ENCODE data around the gene PDS5A.
"Not testable (repeated sequence)": the region's sequence is repeated elsewhere in the genome, so short reads cannot be mapped to it uniquely, and the experiment has no call there.

Gene PDS5A

GRCh38 chr4:39947963-39948362 is 29.7 kb downstream of the PDS5A start:
- Histone ChIP-seq H3K27me3 (ENCODE audit: insufficient read depth, poor library complexity, severe bottlenecking) (no peaks in the 10 kb centered on the region), H3K4me3 (replicated peaks; ENCODE audit: insufficient read depth, low read length) (no peak overlapping the region), H3K27ac (replicated peaks) (no peak overlapping the region)
- DNase-seq (ENCODE audit: low read depth in 1 of 2, low spot score in 1 of 2): no peak
- TF ChIP-seq, protein P1, sequence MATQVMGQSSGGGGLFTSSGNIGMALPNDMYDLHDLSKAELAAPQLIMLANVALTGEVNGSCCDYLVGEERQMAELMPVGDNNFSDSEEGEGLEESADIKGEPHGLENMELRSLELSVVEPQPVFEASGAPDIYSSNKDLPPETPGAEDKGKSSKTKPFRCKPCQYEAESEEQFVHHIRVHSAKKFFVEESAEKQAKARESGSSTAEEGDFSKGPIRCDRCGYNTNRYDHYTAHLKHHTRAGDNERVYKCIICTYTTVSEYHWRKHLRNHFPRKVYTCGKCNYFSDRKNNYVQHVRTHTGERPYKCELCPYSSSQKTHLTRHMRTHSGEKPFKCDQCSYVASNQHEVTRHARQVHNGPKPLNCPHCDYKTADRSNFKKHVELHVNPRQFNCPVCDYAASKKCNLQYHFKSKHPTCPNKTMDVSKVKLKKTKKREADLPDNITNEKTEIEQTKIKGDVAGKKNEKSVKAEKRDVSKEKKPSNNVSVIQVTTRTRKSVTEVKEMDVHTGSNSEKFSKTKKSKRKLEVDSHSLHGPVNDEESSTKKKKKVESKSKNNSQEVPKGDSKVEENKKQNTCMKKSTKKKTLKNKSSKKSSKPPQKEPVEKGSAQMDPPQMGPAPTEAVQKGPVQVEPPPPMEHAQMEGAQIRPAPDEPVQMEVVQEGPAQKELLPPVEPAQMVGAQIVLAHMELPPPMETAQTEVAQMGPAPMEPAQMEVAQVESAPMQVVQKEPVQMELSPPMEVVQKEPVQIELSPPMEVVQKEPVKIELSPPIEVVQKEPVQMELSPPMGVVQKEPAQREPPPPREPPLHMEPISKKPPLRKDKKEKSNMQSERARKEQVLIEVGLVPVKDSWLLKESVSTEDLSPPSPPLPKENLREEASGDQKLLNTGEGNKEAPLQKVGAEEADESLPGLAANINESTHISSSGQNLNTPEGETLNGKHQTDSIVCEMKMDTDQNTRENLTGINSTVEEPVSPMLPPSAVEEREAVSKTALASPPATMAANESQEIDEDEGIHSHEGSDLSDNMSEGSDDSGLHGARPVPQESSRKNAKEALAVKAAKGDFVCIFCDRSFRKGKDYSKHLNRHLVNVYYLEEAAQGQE (IDR thresholded peaks at IDR 0.05; ENCODE audit: insufficient replicate concordance, low read depth): no peak
- TF ChIP-seq SPI1 (IDR thresholded peaks at IDR 0.05; ENCODE audit: borderline replicate concordance, low read depth): no peak
- TF ChIP-seq, protein P2, sequence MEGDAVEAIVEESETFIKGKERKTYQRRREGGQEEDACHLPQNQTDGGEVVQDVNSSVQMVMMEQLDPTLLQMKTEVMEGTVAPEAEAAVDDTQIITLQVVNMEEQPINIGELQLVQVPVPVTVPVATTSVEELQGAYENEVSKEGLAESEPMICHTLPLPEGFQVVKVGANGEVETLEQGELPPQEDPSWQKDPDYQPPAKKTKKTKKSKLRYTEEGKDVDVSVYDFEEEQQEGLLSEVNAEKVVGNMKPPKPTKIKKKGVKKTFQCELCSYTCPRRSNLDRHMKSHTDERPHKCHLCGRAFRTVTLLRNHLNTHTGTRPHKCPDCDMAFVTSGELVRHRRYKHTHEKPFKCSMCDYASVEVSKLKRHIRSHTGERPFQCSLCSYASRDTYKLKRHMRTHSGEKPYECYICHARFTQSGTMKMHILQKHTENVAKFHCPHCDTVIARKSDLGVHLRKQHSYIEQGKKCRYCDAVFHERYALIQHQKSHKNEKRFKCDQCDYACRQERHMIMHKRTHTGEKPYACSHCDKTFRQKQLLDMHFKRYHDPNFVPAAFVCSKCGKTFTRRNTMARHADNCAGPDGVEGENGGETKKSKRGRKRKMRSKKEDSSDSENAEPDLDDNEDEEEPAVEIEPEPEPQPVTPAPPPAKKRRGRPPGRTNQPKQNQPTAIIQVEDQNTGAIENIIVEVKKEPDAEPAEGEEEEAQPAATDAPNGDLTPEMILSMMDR (IDR thresholded peaks at IDR 0.05; ENCODE audit: insufficient read depth, low read length): no peak
- no peak for TF ChIP-seq GABPA (IDR thresholded peaks at IDR 0.05; ENCODE audit: low read depth)
- no peak for TF ChIP-seq POLR2AphosphoS5 (IDR thresholded peaks at IDR 0.05; ENCODE audit: low read depth)

DNA sequence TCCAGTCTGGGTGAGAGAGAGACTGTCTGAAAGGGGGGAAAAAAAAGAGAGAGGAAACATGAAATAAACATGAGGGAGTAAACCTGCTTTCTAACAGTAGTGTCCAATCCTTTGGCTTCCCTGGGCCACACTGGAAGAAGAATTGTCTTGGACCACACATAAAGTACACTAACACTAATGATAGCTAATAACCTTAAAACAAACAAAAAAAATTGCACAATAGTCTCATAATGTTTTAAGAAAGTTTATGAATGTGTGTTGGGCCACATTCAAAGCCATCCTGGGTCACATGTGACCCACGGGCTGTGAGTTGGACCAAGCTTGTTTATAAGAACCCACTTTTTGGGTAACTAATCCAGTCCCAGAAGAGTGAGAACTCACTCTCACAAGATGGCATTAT is 30.3 kb downstream of the PDS5A start:
- Histone ChIP-seq H3K4me3 (replicated peaks; ENCODE audit: insufficient read depth, low read length) (no peak overlapping the region), H3K27ac (replicated peaks) (no peak overlapping the region), H3K27me3 (ENCODE audit: insufficient read depth, poor library complexity, severe bottlenecking) (no peaks in the 10 kb centered on the region)
- TF ChIP-seq, protein P1 (IDR thresholded peaks at IDR 0.05; ENCODE audit: insufficient replicate concordance, low read depth): no peak
- TF ChIP-seq, protein P2 (IDR thresholded peaks at IDR 0.05; ENCODE audit: insufficient read depth, low read length): no peak
- TF ChIP-seq GABPA (IDR thresholded peaks at IDR 0.05; ENCODE audit: low read depth): no peak
- no peak for TF ChIP-seq SPI1 (IDR thresholded peaks at IDR 0.05; ENCODE audit: borderline replicate concordance, low read depth)
- TF ChIP-seq POLR2AphosphoS5 (IDR thresholded peaks at IDR 0.05; ENCODE audit: low read depth): no peak
- DNase-seq (ENCODE audit: low read depth in 1 of 2, low spot score in 1 of 2): no peak

- DNase-seq (ENCODE audit: low read depth in 1 of 2, low spot score in 1 of 2); H3K27ac ChIP-seq (replicated peaks); H3K4me3 ChIP-seq (replicated peaks; ENCODE audit: insufficient read depth, low read length); H3K27me3 ChIP-seq (ENCODE audit: insufficient read depth, poor library complexity, severe bottlenecking): not testable (repeated sequence)
These were observed 33.5 kb downstream of the PDS5A start for GRCh38 chr4:39944245-39944644.

DNA sequence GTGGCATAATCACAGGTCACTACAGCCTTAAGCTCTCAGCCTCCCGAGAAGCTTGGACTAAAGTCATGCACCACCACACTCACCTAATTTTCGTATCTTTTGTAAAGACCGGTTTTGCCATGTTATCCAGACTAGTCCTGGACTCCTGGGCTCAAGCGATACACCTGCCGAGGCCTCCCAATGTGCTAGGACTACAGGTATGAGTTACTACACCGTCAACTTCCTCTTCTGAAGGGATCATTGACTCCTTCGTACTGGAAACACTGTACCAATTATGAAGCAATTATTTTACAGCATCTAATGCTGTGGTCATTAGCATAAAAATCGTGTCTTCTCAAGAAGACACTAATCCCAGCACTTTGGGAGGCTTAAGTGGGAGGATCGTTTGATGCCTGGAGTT is 35.2 kb downstream of the PDS5A start:
- DNase-seq (ENCODE audit: low read depth in 1 of 2, low spot score in 1 of 2): no peak
- no peak for TF ChIP-seq GABPA (IDR thresholded peaks at IDR 0.05; ENCODE audit: low read depth)
- TF ChIP-seq, protein P1 (IDR thresholded peaks at IDR 0.05; ENCODE audit: insufficient replicate concordance, low read depth): no peak
- TF ChIP-seq POLR2AphosphoS5 (IDR thresholded peaks at IDR 0.05; ENCODE audit: low read depth): no peak
- no peak for TF ChIP-seq SPI1 (IDR thresholded peaks at IDR 0.05; ENCODE audit: borderline replicate concordance, low read depth)
- TF ChIP-seq, protein P2 (IDR thresholded peaks at IDR 0.05; ENCODE audit: insufficient read depth, low read length): no peak
- H3K27me3 ChIP-seq (ENCODE audit: insufficient read depth, poor library complexity, severe bottlenecking): no peaks in the 10 kb centered on the region
- H3K27ac ChIP-seq (replicated peaks): no peak overlapping the region
- H3K4me3 ChIP-seq (replicated peaks; ENCODE audit: insufficient read depth, low read length): no peak overlapping the region

Data from HL-60 (cell line).